HepG2 (cell line): ENCODE results near the gene MTA3.

Experiments
- CREB1 ChIP-seq, 2 experiments: fragments of 450-650 bp in 1 of 2; IDR thresholded peaks; 2 replicates each; pipeline ENCODE4 v1.6.1; 2016 to 2017; ENCODE audit warnings: control low read depth in 1 of 2, mild to moderate bottlenecking in 1 of 2, missing compliant biosample characterization in 1 of 2, missing genetic modification characterization in 1 of 2
- CREM ChIP-seq, 2 experiments: sonication (generic) in 1 of 2; formaldehyde crosslinking in 1 of 2; IDR thresholded peaks; 2 replicates each; pipeline versions ENCODE4 v1.4.0 to v1.6.1; 2016 to 2020; ENCODE audit warnings: antibody characterized with exemption in 1 of 2, mild to moderate bottlenecking in 1 of 2, missing genetic modification reagents in 1 of 2
- EZH2 ChIP-seq: conservative IDR thresholded peaks from 2 replicates; pipeline ENCODE4 v1.6.1; 2012; ENCODE audit warnings: mild to moderate bottlenecking, low read depth, low read length, moderate library complexity
- POLR2A ChIP-seq, 2 experiments: IDR thresholded peaks; 2 replicates each; pipeline ENCODE4 v1.6.1; 2011; ENCODE audit warnings: low read depth in 2 of 2, low read length in 2 of 2, mild to moderate bottlenecking in 1 of 2, moderate library complexity in 1 of 2; ENCODE audit not compliant: insufficient read depth in 1 of 2
- TRIM22 ChIP-seq: fragments of 450-650 bp; IDR thresholded peaks from 2 replicates; pipeline ENCODE4 v1.6.1; 2017
- ZNF101 ChIP-seq: sonication (generic); formaldehyde crosslinking; IDR thresholded peaks from 2 replicates; pipeline ENCODE4 v1.4.0; 2020; ENCODE audit warnings: mild to moderate bottlenecking, low read depth, missing genetic modification reagents, borderline replicate concordance
- ZSCAN5A ChIP-seq: sonication (generic); formaldehyde crosslinking; IDR thresholded peaks from 2 replicates; pipeline ENCODE4 v1.8.0; 2022; ENCODE audit warnings: mild to moderate bottlenecking, missing genetic modification reagents, borderline replicate concordance

GRCh38 chr2:42708179-42708578, 139.7 kb downstream of the MTA3 start:
- TF ChIP-seq CREM (IDR thresholded peaks at IDR 0.05) (no peak), CREM (CRISPR knock-in tag; IDR thresholded peaks at IDR 0.05) (no peak), ZNF101 (CRISPR knock-in tag) (no peak), CREB1 (IDR thresholded peaks at IDR 0.05) (no peak), CREB1 (CRISPR knock-in tag; IDR thresholded peaks at IDR 0.05) (no peak), POLR2A (IDR thresholded peaks at IDR 0.05; ENCODE audit: insufficient read depth in 1 of 2, low read depth in 2 of 2, low read length in 2 of 2) (no peak), ZSCAN5A (CRISPR knock-in tag) (no peak), TRIM22 (no peak), EZH2 (no peak)
